Thoracic aorta (tissue), 2 donors: Measurements from ENCODE around the gene RPL32. TPM values are rescaled to one million over a fixed set of nuclear protein-coding genes. Genes with fewer than 3 reads are reported as not detected.
A peak's percentile ranks its signal among the peaks of the same experiment; 100 is the strongest.

Experiments
- ATAC-seq: fragments of 150-250 bp; one replicate; pipeline ENCODE4 v1.8.0; 2017; ENCODE audit warnings: low read depth; ENCODE audit not compliant: insufficient number of reproducible peaks, low FRiP score
- DNase-seq: peaks from one replicate; pipeline ENCODE4 v3.0.0-alpha.2; 2020; ENCODE audit warnings: low spot score
- H3K27ac ChIP-seq, 2 donors: fragments of 200-600 bp; sonication (generic); 1 replicate in 1 of 2; 2 replicates in 1 of 2; pipeline ENCODE4 v1.5.1; 2016; ENCODE audit warnings: mild to moderate bottlenecking in 2 of 2, moderate library complexity in 2 of 2
- H3K27me3 ChIP-seq: fragments of 200-600 bp; sonication (generic); replicated peaks from 2 replicates; pipeline ENCODE4 v1.6.0; 2016; ENCODE audit warnings: mild to moderate bottlenecking; ENCODE audit not compliant: insufficient read depth
- H3K36me3 ChIP-seq: fragments of 200-600 bp; sonication (generic); one replicate; pipeline ENCODE4 v1.5.1; 2016
- H3K4me1 ChIP-seq, 2 donors: fragments of 200-600 bp; sonication (generic); 1 replicate in 1 of 2; 2 replicates in 1 of 2; pipeline versions ENCODE4 v1.5.1 to v1.6.0; 2016; ENCODE audit warnings: low read depth in 2 of 2, mild to moderate bottlenecking in 1 of 2; ENCODE audit not compliant: control insufficient read depth in 1 of 2
- H3K4me3 ChIP-seq: fragments of 200-600 bp; sonication (generic); 2 replicates; pipeline ENCODE4 v1.5.1; 2016; ENCODE audit warnings: mild to moderate bottlenecking
- H3K9me3 ChIP-seq: fragments of 200-600 bp; sonication (generic); 2 replicates; pipeline ENCODE4 v1.5.1; 2016
- total RNA-seq, 2 donors: library from RNA; depleted of rRNA; stranded (reverse); fragments of >200 nt; gene quantifications; one replicate each; pipeline versions ENCODE4 v1.1.0 to v1.2.3, GENCODE V29; 2016
- TF ChIP-seq, protein P1 (sequence below): fragments of 200-600 bp; sonication (generic); IDR thresholded peaks from one replicate; pipeline ENCODE4 v1.5.1; 2019; ENCODE audit warnings: antibody characterized with exemption

The RPL32 gene
- total RNA-seq, 2 donors from 2014 or later, result 455 to 867 TPM

DNA sequence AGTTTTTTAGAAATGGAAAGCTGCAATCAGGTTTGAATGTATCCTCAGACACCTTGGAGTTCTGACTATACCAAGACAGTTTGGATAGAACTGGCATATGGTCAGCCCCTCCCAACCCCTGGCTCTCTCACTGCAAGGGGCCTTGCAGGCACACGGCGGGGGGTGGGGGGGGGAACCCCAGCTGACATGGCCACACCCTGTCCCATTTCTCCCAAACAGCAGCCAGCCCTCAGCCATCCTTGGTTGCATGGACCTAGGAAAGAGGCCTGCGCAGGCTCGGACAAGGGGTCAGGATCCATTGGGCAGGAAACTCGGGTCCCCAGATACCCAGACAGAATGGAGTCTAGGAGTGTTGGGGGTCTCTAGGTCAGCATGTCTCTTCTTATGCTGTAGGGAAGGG lies 30.4 kb downstream of the RPL32 start:
- Histone ChIP-seq H3K27ac (peak overlapping the region in 1 of 2 donors; percentile 41), H3K9me3 (no peaks in the 10 kb centered on the region), H3K4me1 (peaks cover 0 to 16% of the 10 kb centered on the region in 2 donors), H3K4me3 (no peak overlapping the region), H3K27me3 (no peaks in the 10 kb centered on the region), H3K36me3 (peaks cover 30% of the 10 kb centered on the region)
- TF ChIP-seq, protein P1, sequence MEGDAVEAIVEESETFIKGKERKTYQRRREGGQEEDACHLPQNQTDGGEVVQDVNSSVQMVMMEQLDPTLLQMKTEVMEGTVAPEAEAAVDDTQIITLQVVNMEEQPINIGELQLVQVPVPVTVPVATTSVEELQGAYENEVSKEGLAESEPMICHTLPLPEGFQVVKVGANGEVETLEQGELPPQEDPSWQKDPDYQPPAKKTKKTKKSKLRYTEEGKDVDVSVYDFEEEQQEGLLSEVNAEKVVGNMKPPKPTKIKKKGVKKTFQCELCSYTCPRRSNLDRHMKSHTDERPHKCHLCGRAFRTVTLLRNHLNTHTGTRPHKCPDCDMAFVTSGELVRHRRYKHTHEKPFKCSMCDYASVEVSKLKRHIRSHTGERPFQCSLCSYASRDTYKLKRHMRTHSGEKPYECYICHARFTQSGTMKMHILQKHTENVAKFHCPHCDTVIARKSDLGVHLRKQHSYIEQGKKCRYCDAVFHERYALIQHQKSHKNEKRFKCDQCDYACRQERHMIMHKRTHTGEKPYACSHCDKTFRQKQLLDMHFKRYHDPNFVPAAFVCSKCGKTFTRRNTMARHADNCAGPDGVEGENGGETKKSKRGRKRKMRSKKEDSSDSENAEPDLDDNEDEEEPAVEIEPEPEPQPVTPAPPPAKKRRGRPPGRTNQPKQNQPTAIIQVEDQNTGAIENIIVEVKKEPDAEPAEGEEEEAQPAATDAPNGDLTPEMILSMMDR, result no peak
- DNase-seq (no peak), ATAC-seq (no peak)

DNA sequence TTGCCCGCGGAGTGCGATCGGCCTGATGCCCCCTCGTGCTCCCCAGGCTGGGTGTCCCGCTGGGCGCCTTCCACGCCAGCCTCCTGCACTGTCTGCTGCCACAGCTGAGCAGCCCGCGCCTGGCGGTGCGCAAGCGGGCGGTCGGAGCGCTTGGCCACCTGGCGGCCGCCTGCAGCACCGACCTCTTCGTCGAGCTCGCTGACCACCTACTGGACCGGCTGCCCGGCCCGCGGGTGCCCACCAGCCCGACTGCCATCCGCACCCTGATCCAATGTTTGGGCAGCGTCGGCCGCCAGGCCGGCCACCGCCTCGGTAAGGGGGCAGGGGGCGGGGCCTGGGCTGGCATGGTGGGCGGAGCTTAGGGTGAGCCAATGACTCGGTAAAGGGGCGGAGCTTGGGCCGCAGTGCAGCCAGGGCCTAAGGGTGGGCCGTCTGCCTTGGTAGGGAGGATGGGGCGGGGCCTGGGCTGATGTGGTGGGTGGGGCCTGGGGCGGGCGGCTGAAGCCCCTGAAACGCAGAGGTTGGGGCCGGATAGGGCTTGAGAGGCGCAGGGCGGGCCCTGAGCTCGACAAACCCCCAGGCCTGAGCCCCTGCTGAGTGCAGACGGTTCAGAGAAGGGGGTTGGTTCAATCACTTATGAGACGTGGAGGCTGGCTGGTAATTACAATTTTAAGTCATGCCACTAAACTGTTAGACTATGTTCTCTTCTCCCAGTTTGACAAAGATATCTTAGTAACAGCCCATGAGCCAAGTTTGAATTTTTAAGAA lies 31.2 kb downstream of the RPL32 start:
- no peaks in the 10 kb centered on the region for H3K9me3 ChIP-seq
- H3K36me3 ChIP-seq, result peaks cover 27% of the 10 kb centered on the region
- H3K4me1 ChIP-seq, result peaks cover 0 to 16% of the 10 kb centered on the region in 2 donors
- TF ChIP-seq, protein P1, result peak; percentile 90
- peak; percentile 97 for DNase-seq
- ATAC-seq, result peak; percentile 97
- H3K27me3 ChIP-seq, result no peaks in the 10 kb centered on the region
- peak overlapping the region; percentile 41 to 68 for H3K27ac ChIP-seq
- H3K4me3 ChIP-seq, result peak overlapping the region; percentile 69

DNA sequence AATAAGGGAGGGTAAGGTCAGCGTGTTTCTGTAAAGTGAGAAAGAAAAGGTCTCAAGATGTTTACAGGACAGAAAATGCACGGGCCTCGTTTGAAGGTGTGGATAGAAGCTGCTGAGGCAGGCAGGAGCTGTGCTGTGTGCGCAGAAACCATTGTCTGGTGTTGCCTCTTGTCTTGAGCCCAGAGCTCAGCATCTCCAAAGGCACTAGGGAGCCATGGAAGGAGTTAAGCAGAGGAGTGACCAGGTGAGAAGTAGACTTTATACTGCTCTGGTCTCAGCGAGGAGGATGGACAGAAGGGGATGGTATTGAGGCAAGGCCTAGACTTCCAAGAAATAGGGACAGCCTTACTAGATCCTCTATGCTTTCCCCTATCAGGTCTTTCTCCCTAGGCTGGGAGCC lies 31.9 kb downstream of the RPL32 start:
- Histone ChIP-seq H3K4me3 (peak overlapping the region; percentile 69), H3K36me3 (peaks cover 25% of the 10 kb centered on the region), H3K27ac (peak overlapping the region; percentile 41 to 68), H3K4me1 (peaks cover 0 to 16% of the 10 kb centered on the region in 2 donors), H3K9me3 (no peaks in the 10 kb centered on the region), H3K27me3 (no peaks in the 10 kb centered on the region)
- ATAC-seq (no peak), DNase-seq (no peak)
- TF ChIP-seq, protein P1, result no peak

- no peak overlapping the region for H3K4me3 ChIP-seq
- no peak for DNase-seq
- TF ChIP-seq, protein P1, result no peak
- no peaks in the 10 kb centered on the region for H3K9me3 ChIP-seq
- H3K4me1 ChIP-seq, result peaks cover 0 to 16% of the 10 kb centered on the region in 2 donors
- no peak for ATAC-seq
- peak overlapping the region; percentile 41 to 68 for H3K27ac ChIP-seq
- H3K36me3 ChIP-seq, result peaks cover 27% of the 10 kb centered on the region
- no peaks in the 10 kb centered on the region for H3K27me3 ChIP-seq
Measured at GRCh38 chr3:12809001-12809400, 32.4 kb downstream of the RPL32 start.

DNA sequence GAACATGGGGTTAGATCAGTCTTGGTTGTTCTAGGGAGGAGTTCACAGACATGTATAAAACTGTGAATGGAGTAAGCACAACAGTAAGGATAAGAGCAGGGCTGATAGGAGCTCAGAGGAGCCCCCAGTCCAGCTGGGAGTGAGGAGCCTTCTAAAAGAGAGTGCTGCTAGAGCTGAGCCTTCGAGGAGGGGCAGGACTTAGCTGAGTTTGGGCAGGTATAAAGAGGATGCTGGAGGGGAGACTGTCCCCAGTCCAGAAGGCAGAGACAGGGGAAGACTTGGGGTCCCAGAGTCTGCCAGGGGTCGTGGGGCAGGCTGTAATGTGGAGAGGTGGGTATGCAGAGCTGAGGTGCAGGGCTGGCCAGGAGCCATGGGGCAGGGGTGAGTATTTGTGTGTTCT lies 32.8 kb downstream of the RPL32 start:
- ATAC-seq, result no peak
- DNase-seq, result no peak
- Histone ChIP-seq H3K4me1 (peaks cover 0 to 16% of the 10 kb centered on the region in 2 donors), H3K4me3 (no peak overlapping the region), H3K27ac (no peak overlapping the region), H3K27me3 (no peaks in the 10 kb centered on the region), H3K36me3 (peaks cover 28% of the 10 kb centered on the region), H3K9me3 (no peaks in the 10 kb centered on the region)
- TF ChIP-seq, protein P1, result no peak
